H1 (cell line): Measurements from ENCODE around the gene CNGB1. TPM values are rescaled to one million over a fixed set of nuclear protein-coding genes. Genes with fewer than 3 reads are reported as not detected.

Experiments
- JUN ChIP-seq: IDR thresholded peaks from 2 replicates; pipeline ENCODE4 v1.6.1; 2011; ENCODE audit warnings: low read depth, mild to moderate bottlenecking, improper control_type of control experiment, low read length
- TEAD4 ChIP-seq: IDR thresholded peaks from 2 replicates; pipeline ENCODE4 v1.6.1; 2012; ENCODE audit warnings: low read depth, low read length, inconsistent platforms, mixed read lengths
- polyA plus RNA-seq, 7 experiments: library from polyadenylated mRNA; depleted of rRNA in 3 of 7; stranded (reverse) in 5 of 7; unstranded in 2 of 7; fragments of >200 nt in 5 of 7; fragments of 200-250 nt in 2 of 7; gene quantifications; 1 replicate in 5 of 7; 2 replicates in 1 of 7; 4 replicates in 1 of 7; pipeline versions ENCODE4 v1.2.1 to v1.2.3, GENCODE V29; 2011 to 2013; ENCODE audit warnings: missing spikeins in 2 of 7, mixed read lengths in 2 of 7
- total RNA-seq: library from RNA; stranded (reverse); fragmentation: NEBNext Ultra II Directional; extraction: Animal tissue kit (Norgen Biotek cat#: 25700); gene quantifications from 2 replicates; pipeline ENCODE4 v1.2.1, GENCODE V29; 2021
- TF ChIP-seq, protein P1 (sequence below), 3 experiments: IDR thresholded peaks; 1 replicate in 2 of 3; 2 replicates in 1 of 3; pipeline versions ENCODE4 v1.5.1 to v1.6.1; 2011; ENCODE audit warnings: low read length in 3 of 3, mild to moderate bottlenecking in 3 of 3, inconsistent platforms in 2 of 3, low read depth in 1 of 3, moderate library complexity in 1 of 3; ENCODE audit not compliant: insufficient read depth in 1 of 3; ENCODE audit errors: control extremely low read depth in 1 of 3

Gene CNGB1
- total and polyA plus RNA-seq, 2 of the 8 experiments (the other 6 are each of a cell fraction or from before 2014, with no cell fraction given) = not detected

DNA sequence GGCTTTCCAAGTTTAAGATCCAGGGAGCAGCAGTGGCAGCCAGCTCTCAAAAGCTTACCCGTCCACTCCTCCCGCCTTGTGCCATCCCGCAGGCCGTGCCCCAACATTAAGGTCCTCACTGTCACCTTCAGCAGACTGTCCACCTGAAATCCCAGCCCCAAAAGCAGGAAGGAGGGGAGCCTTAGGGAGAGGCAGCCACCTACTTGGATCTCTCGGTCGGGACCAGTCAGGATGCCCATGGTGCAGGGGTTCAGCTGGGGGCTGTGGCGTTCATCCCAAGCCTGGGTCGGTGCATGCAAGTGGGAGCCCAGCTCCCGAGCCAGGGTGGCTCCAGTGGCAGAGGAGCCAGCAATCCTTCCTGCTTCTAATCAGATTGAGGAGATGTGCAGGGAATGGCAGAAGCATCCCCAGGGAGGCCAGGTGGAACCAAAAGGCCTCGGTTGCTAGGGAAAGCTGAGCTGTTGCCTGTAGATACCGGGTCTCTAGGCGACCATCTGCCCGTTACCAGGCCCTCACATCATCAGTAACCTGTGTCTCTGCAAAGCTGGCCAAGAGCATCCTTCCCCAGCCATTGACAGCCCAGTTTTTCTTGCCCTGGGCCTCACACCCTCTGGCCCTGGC lies 24.6 kb downstream of the CNGB1 start (continued):
- TF ChIP-seq JUN (no peak), TEAD4 (no peak)
- TF ChIP-seq, protein P1, sequence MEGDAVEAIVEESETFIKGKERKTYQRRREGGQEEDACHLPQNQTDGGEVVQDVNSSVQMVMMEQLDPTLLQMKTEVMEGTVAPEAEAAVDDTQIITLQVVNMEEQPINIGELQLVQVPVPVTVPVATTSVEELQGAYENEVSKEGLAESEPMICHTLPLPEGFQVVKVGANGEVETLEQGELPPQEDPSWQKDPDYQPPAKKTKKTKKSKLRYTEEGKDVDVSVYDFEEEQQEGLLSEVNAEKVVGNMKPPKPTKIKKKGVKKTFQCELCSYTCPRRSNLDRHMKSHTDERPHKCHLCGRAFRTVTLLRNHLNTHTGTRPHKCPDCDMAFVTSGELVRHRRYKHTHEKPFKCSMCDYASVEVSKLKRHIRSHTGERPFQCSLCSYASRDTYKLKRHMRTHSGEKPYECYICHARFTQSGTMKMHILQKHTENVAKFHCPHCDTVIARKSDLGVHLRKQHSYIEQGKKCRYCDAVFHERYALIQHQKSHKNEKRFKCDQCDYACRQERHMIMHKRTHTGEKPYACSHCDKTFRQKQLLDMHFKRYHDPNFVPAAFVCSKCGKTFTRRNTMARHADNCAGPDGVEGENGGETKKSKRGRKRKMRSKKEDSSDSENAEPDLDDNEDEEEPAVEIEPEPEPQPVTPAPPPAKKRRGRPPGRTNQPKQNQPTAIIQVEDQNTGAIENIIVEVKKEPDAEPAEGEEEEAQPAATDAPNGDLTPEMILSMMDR (IDR thresholded peaks at IDR 0.05; ENCODE audit: control extremely low read depth in 1 of 3, insufficient read depth in 1 of 3, low read depth in 1 of 3, low read length in 3 of 3) = no peak
- TF ChIP-seq, all 59 proteins: peak for 0
